HG03097 (cell line): Measurements from ENCODE around the gene CHMP5.

Experiments
- ATAC-seq: cut with Tn5 transposase; IDR thresholded peaks from one replicate; pipeline ENCODE4 v1.9.1; 2021; ENCODE audit not compliant: unreplicated experiment, low FRiP score

CHMP5 gene

GRCh38 chr9:33264473-33265177, at the start of gene CHMP5, which contains the start of gene BAG1:
Gene CHMP5, plus strand, starts transcription at chr9:33265049. Its CDS starts 30 bp downstream, at chr9:33265079.
Gene BAG1, minus strand, starts transcription at chr9:33264708.
- ATAC-seq = peak; percentile 89

GRCh38 chr9:33220681-33221567, 43.9 kb upstream of the CHMP5 start:
- ATAC-seq = no peak

GRCh38 chr9:33221568-33221884, 43.3 kb upstream of the CHMP5 start:
- no peak for ATAC-seq

- no peak for ATAC-seq
These were observed 42.8 kb upstream of the CHMP5 start for GRCh38 chr9:33222031-33222430.

GRCh38 chr9:33223696-33224095, 41.2 kb upstream of the CHMP5 start:
- no peak for ATAC-seq

- ATAC-seq = no peak
These were observed 39.3 kb upstream of the CHMP5 start for GRCh38 chr9:33225319-33226147.

- ATAC-seq = no peak
These were observed 37.8 kb upstream of the CHMP5 start for GRCh38 chr9:33227008-33227398.

GRCh38 chr9:33227741-33228140, 37.1 kb upstream of the CHMP5 start:
- no peak for ATAC-seq

- no peak for ATAC-seq
These were observed 36.2 kb upstream of the CHMP5 start for GRCh38 chr9:33228606-33229005.

GRCh38 chr9:33229359-33230114, 35.3 kb upstream of the CHMP5 start:
- no peak for ATAC-seq

GRCh38 chr9:33230756-33231622, 33.9 kb upstream of the CHMP5 start:
- no peak for ATAC-seq

GRCh38 chr9:33231623-33231942, 33.3 kb upstream of the CHMP5 start:
- ATAC-seq = no peak

GRCh38 chr9:33232815-33233214, 32.0 kb upstream of the CHMP5 start:
- no peak for ATAC-seq

GRCh38 chr9:33233626-33234342, 31.1 kb upstream of the CHMP5 start:
- no peak for ATAC-seq

GRCh38 chr9:33234511-33235467, 30.1 kb upstream of the CHMP5 start:
- no peak for ATAC-seq

GRCh38 chr9:33236571-33236970, 28.3 kb upstream of the CHMP5 start:
- ATAC-seq = no peak

GRCh38 chr9:33239921-33240320, 24.9 kb upstream of the CHMP5 start, which contains the start of gene SPINK4:
Gene SPINK4, plus strand, starts transcription at chr9:33240167. Its CDS starts 42 bp downstream, at chr9:33240209.
- no peak for ATAC-seq

- no peak for ATAC-seq
These were observed 23.6 kb upstream of the CHMP5 start for GRCh38 chr9:33241298-33241697.
